Loucy (cell line): ENCODE data around the gene SECTM1.
A peak's percentile ranks its signal among the peaks of the same experiment; 100 is the strongest.

ENCODE experiments used
- H2AFZ ChIP-seq: fragments of 200-600 bp; sonication (generic); 2 replicates; pipeline ENCODE4 v1.6.0; 2016; ENCODE audit warnings: antibody characterized with exemption, mild to moderate bottlenecking, low read length, moderate library complexity
- H3F3A ChIP-seq: fragments of 200-600 bp; 2 replicates; pipeline ENCODE4 v1.6.0; 2016; ENCODE audit warnings: antibody characterized with exemption, low read depth, mild to moderate bottlenecking
- H3K27me3 ChIP-seq: fragments of 200-600 bp; sonication (generic); 2 replicates; pipeline ENCODE4 v1.6.1; 2014; ENCODE audit warnings: low read length, mild to moderate bottlenecking; ENCODE audit not compliant: insufficient read depth, poor library complexity, severe bottlenecking
- H3K36me3 ChIP-seq: fragments of 200-600 bp; sonication (generic); 2 replicates; pipeline ENCODE4 v1.6.1; 2016; ENCODE audit warnings: low read length; ENCODE audit not compliant: insufficient read depth
- H3K4me1 ChIP-seq: fragments of 200-600 bp; sonication (generic); 2 replicates; pipeline ENCODE4 v1.5.1; 2014; ENCODE audit warnings: low read length, mild to moderate bottlenecking; ENCODE audit not compliant: insufficient read depth, poor library complexity, severe bottlenecking
- H3K4me2 ChIP-seq: fragments of 200-600 bp; sonication (generic); 2 replicates; pipeline ENCODE4 v1.6.0; 2014; ENCODE audit warnings: antibody characterized with exemption, low read length, low read depth, mild to moderate bottlenecking; ENCODE audit not compliant: poor library complexity, severe bottlenecking
- H3K4me3 ChIP-seq: fragments of 200-600 bp; sonication (generic); 2 replicates; pipeline ENCODE4 v1.5.1; 2014; ENCODE audit warnings: low read length, mild to moderate bottlenecking, mixed read lengths; ENCODE audit not compliant: poor library complexity, severe bottlenecking
- H3K79me2 ChIP-seq: fragments of 200-600 bp; sonication (generic); 2 replicates; pipeline ENCODE4 v1.6.1; 2014; ENCODE audit warnings: low read length; ENCODE audit not compliant: insufficient read depth
- H3K9ac ChIP-seq: fragments of 200-600 bp; sonication (generic); 2 replicates; pipeline ENCODE4 v1.6.0; 2014; ENCODE audit warnings: mild to moderate bottlenecking, low read depth, low read length, moderate library complexity; ENCODE audit not compliant: poor library complexity, severe bottlenecking
- H3K9me2 ChIP-seq: fragments of 200-600 bp; sonication (generic); replicated peaks from 2 replicates; pipeline ENCODE4 v1.6.1; 2016; ENCODE audit warnings: low read depth, low read length, mixed read lengths
- H3K9me3 ChIP-seq: fragments of 200-600 bp; sonication (generic); 2 replicates; pipeline ENCODE4 v1.6.1; 2014; ENCODE audit warnings: mild to moderate bottlenecking, antibody characterized with exemption, low read length, low read depth; ENCODE audit not compliant: insufficient read depth
- H4K20me1 ChIP-seq: fragments of 200-600 bp; sonication (generic); 2 replicates; pipeline ENCODE4 v1.6.0; 2014; ENCODE audit warnings: antibody characterized with exemption, low read length, mild to moderate bottlenecking; ENCODE audit not compliant: insufficient read depth, poor library complexity, severe bottlenecking
- EZH2phosphoT487 ChIP-seq: fragments of 200-600 bp; IDR thresholded peaks from 2 replicates; pipeline ENCODE4 v1.6.1; 2018; ENCODE audit warnings: antibody characterized with exemption, mild to moderate bottlenecking, moderate library complexity, borderline replicate concordance
- TF ChIP-seq, protein P1 (sequence below): fragments of 200-600 bp; sonication (generic); conservative IDR thresholded peaks from 2 replicates; pipeline ENCODE4 v1.5.1; 2014; ENCODE audit warnings: mild to moderate bottlenecking, antibody characterized with exemption, low read length

Gene SECTM1

DNA sequence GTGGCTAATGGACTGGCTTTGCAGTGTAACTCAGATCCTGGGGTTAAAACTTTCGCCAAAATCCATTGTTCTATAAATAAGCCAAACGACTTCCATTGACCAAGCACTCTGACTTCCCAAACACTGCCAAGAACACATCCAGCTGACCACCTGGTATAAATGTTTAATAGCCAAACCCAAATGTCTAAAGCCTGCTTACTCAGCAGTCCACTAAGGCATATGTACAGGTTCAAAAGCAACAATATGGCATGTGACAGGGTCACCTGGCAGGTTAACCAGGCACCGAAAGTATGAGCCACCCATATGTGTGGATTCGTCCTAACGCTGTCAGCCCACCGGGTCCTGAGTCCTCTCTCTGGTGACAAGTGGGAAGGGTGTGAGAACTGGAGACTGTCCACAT, 62.2 kb downstream of the SECTM1 start:
- Histone ChIP-seq H3K36me3 (peaks cover 16% of the 10 kb centered on the region; the same call in 1 of the 2 replicates), H3K4me2 (peak overlapping the region; percentile 77), H3K4me1 (peaks cover 55% of the 10 kb centered on the region), H3K4me3 (peak overlapping the region; percentile 88), H3K9me2 (no peaks in the 10 kb centered on the region), H3F3A (no peaks in the 10 kb centered on the region; the same call in 1 of the 2 replicates), H3K79me2 (peaks cover 70% of the 10 kb centered on the region), H3K9me3 (no peaks in the 10 kb centered on the region), H3K27me3 (peaks cover 7% of the 10 kb centered on the region), H3K9ac (peak overlapping the region; percentile 96), H2AFZ (no peak overlapping the region), H4K20me1 (peaks cover 66% of the 10 kb centered on the region)
- TF ChIP-seq, protein P1, sequence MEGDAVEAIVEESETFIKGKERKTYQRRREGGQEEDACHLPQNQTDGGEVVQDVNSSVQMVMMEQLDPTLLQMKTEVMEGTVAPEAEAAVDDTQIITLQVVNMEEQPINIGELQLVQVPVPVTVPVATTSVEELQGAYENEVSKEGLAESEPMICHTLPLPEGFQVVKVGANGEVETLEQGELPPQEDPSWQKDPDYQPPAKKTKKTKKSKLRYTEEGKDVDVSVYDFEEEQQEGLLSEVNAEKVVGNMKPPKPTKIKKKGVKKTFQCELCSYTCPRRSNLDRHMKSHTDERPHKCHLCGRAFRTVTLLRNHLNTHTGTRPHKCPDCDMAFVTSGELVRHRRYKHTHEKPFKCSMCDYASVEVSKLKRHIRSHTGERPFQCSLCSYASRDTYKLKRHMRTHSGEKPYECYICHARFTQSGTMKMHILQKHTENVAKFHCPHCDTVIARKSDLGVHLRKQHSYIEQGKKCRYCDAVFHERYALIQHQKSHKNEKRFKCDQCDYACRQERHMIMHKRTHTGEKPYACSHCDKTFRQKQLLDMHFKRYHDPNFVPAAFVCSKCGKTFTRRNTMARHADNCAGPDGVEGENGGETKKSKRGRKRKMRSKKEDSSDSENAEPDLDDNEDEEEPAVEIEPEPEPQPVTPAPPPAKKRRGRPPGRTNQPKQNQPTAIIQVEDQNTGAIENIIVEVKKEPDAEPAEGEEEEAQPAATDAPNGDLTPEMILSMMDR: no peak
- no peak for TF ChIP-seq EZH2phosphoT487
